SIG-M5 (cell line): ENCODE results near the gene HNF1A.

Experiments
- DNase-seq: peaks from one replicate; lab custom pipeline; 2025; lab: John Stamatoyannopoulos, UW

HNF1A gene

GRCh38 chr12:120959111-120959878 lies 19.0 kb upstream of the HNF1A start:
- no peak for DNase-seq

GRCh38 chr12:120960657-120961056 lies 17.7 kb upstream of the HNF1A start:
- no peak for DNase-seq

- no peak for DNase-seq
These were observed 16.5 kb upstream of the HNF1A start for GRCh38 chr12:120961604-120962531.

GRCh38 chr12:120962532-120963020 lies 15.8 kb upstream of the HNF1A start:
- DNase-seq, result no peak

- no peak for DNase-seq
These were observed 14.0 kb upstream of the HNF1A start for GRCh38 chr12:120964298-120964697.

GRCh38 chr12:120965534-120966091 lies 12.7 kb upstream of the HNF1A start:
- DNase-seq, result no peak

- no peak for DNase-seq
These were observed 8.0 kb upstream of the HNF1A start for GRCh38 chr12:120970310-120970709.

- peak; percentile 58 for DNase-seq
These were observed 6.8 kb upstream of the HNF1A start for GRCh38 chr12:120971299-120972180.

GRCh38 chr12:120972870-120973543 lies 5.3 kb upstream of the HNF1A start:
- DNase-seq, result no peak

GRCh38 chr12:120977531-120978295 lies 630 bp upstream of the HNF1A start:
- no peak for DNase-seq

GRCh38 chr12:120979220-120979861 lies 998 bp downstream of the HNF1A start:
- DNase-seq, result no peak

- no peak for DNase-seq
These were observed 1.7 kb downstream of the HNF1A start for GRCh38 chr12:120979862-120980696.

- no peak for DNase-seq
These were observed 2.5 kb downstream of the HNF1A start for GRCh38 chr12:120980800-120981368.

- no peak for DNase-seq
These were observed 3.1 kb downstream of the HNF1A start for GRCh38 chr12:120981407-120981941.

GRCh38 chr12:120982659-120983058 lies 4.3 kb downstream of the HNF1A start:
- no peak for DNase-seq

GRCh38 chr12:120983759-120984158 lies 5.4 kb downstream of the HNF1A start:
- no peak for DNase-seq

GRCh38 chr12:120984351-120984898 lies 6.1 kb downstream of the HNF1A start:
- no peak for DNase-seq

- DNase-seq, result no peak
These were observed 9.9 kb downstream of the HNF1A start for GRCh38 chr12:120988234-120988633.
